Upper lobe of left lung (tissue), 6 donors: ENCODE data around the gene PIK3CD. TPM values are rescaled to one million over a fixed set of nuclear protein-coding genes. Genes with fewer than 3 reads are reported as not detected.
A peak's percentile ranks its signal among the peaks of the same experiment; 100 is the strongest.

ENCODE experiments used
- ATAC-seq, 2 donors: fragments of 200-7000 bp; cut with Tn5 transposase; one replicate each; pipeline ENCODE4 v1.9.1; 2022; ENCODE audit warnings: mild to moderate bottlenecking in 2 of 2, moderate library complexity in 2 of 2; ENCODE audit not compliant: low FRiP score in 2 of 2
- DNase-seq, 2 donors: peaks; one replicate each; pipeline ENCODE4 v3.0.0-alpha.2; 2019 to 2020
- H3K27ac ChIP-seq, 4 donors: fragments of 200-600 bp; sonication (generic); one replicate each; pipeline ENCODE4 v1.5.1; 2016 to 2019
- H3K27me3 ChIP-seq, 4 donors: fragments of 200-600 bp; sonication (generic); one replicate each; pipeline ENCODE4 v1.5.1; 2017 to 2019
- H3K36me3 ChIP-seq, 4 donors: fragments of 200-600 bp; sonication (generic); one replicate each; pipeline ENCODE4 v1.5.1; 2016 to 2019
- H3K4me1 ChIP-seq, 4 donors: fragments of 200-600 bp; sonication (generic); one replicate each; pipeline ENCODE4 v1.5.1; 2018 to 2019
- H3K4me3 ChIP-seq, 4 donors: fragments of 200-600 bp; sonication (generic); one replicate each; pipeline ENCODE4 v1.5.1; 2017 to 2019; ENCODE audit warnings: mild to moderate bottlenecking in 2 of 4, moderate library complexity in 1 of 4
- H3K9me3 ChIP-seq, 4 donors: fragments of 200-600 bp; sonication (generic); one replicate each; pipeline ENCODE4 v1.5.1; 2018 to 2019
- EP300 ChIP-seq, 4 donors: sonication (generic); formaldehyde crosslinking; IDR thresholded peaks; one replicate each; pipeline ENCODE4 v1.5.1; 2017; ENCODE audit warnings: antibody characterized with exemption in 4 of 4, control low read depth in 2 of 4
- POLR2A ChIP-seq, 4 donors: fragments of 450-650 bp; IDR thresholded peaks; one replicate each; pipeline ENCODE4 v1.5.1; 2016 to 2017; ENCODE audit warnings: antibody characterized with exemption in 4 of 4, mild to moderate bottlenecking in 2 of 4
- POLR2AphosphoS5 ChIP-seq, 2 donors: sonication (generic); formaldehyde crosslinking; IDR thresholded peaks; one replicate each; pipeline ENCODE4 v1.5.1; 2017; ENCODE audit warnings: antibody characterized with exemption in 2 of 2
- WGBS, 2 donors: methylation state at CpG; one replicate each; pipeline ENCODE4 v1.1.5; 2017 to 2018; 5-methylcytosine and 5-hydroxymethylcytosine counted together
- total RNA-seq, 6 donors: library from RNA; depleted of rRNA in 4 of 6; stranded (reverse); fragments of >200 nt in 4 of 6; gene quantifications; one replicate each; pipeline versions ENCODE4 v1.1.0 to v1.2.1, GENCODE V29; 2016 to 2021
- TF ChIP-seq, protein P1 (sequence below), 6 experiments: fragments of 450-650 bp in 4 of 6; fragments of 200-600 bp in 2 of 6; sonication (generic) in 2 of 6; IDR thresholded peaks; one replicate each; pipeline ENCODE4 v1.5.1; 2016 to 2019; ENCODE audit warnings: antibody characterized with exemption in 6 of 6
- donor health status: DM: no; HTN: no; CAD: no; lungs with moderate emphysema.
- donor health status: DM: no; HTN: yes; CAD: no; lungs with severe emphysema.

PIK3CD gene
- total RNA-seq, 6 donors from 2014 or later = 19.0 to 56.6 (median 24.2) TPM

- ATAC-seq (no peak), DNase-seq (peak in 1 of 2 donors; percentile 76)
- no peaks in the 10 kb centered on the region for H3K27me3 ChIP-seq
- H3K36me3 ChIP-seq = peaks cover 3 to 76% (median 59%) of the 10 kb centered on the region in 4 donors
- no peak overlapping the region for H3K27ac ChIP-seq
- H3K4me3 ChIP-seq = no peak overlapping the region
- no peak for TF ChIP-seq EP300 (IDR thresholded peaks at IDR 0.05)
- TF ChIP-seq, protein P1, sequence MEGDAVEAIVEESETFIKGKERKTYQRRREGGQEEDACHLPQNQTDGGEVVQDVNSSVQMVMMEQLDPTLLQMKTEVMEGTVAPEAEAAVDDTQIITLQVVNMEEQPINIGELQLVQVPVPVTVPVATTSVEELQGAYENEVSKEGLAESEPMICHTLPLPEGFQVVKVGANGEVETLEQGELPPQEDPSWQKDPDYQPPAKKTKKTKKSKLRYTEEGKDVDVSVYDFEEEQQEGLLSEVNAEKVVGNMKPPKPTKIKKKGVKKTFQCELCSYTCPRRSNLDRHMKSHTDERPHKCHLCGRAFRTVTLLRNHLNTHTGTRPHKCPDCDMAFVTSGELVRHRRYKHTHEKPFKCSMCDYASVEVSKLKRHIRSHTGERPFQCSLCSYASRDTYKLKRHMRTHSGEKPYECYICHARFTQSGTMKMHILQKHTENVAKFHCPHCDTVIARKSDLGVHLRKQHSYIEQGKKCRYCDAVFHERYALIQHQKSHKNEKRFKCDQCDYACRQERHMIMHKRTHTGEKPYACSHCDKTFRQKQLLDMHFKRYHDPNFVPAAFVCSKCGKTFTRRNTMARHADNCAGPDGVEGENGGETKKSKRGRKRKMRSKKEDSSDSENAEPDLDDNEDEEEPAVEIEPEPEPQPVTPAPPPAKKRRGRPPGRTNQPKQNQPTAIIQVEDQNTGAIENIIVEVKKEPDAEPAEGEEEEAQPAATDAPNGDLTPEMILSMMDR (IDR thresholded peaks at IDR 0.05) = no peak
- no peak for TF ChIP-seq POLR2A (IDR thresholded peaks at IDR 0.05)
- TF ChIP-seq POLR2AphosphoS5 (IDR thresholded peaks at IDR 0.05) = no peak
- WGBS, 2 donors = 93 to 95% methylated on average over 22 to 33 of the region's 34 CpGs
- H3K4me1 ChIP-seq = peaks cover 0 to 29% (median 10%) of the 10 kb centered on the region in 4 donors
- H3K9me3 ChIP-seq = peaks cover 0 to 10% (median 7%) of the 10 kb centered on the region in 4 donors
Measured at GRCh38 chr1:9720785-9721605, 69.5 kb downstream of the PIK3CD start.

DNA sequence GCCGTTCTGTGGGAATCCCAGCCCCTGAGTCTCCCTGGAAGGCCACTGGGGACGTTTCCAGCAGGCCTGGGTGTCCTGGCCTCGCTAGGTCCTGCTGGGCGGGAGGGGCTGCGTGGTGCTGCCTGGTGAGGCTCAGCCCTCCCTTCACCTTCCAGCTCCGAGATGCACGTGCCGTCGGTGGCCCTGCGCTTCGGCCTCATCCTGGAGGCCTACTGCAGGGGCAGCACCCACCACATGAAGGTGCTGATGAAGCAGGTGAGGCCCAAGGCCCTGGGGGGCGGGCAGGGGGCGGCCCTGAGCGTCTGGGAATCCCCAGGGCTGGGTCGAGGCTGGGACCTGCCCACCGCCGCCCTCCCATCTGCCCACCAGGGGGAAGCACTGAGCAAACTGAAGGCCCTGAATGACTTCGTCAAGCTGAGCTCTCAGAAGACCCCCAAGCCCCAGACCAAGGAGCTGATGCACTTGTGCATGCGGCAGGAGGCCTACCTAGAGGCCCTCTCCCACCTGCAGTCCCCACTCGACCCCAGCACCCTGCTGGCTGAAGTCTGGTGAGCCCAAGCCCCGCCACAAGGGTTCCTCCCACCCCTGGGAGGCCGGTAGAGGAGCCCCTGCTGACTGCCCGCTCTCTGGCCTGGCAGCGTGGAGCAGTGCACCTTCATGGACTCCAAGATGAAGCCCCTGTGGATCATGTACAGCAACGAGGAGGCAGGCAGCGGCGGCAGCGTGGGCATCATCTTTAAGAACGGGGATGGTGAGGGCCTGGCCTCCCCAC is 70.3 kb downstream of the PIK3CD start:
- no peak for TF ChIP-seq POLR2AphosphoS5 (IDR thresholded peaks at IDR 0.05)
- TF ChIP-seq, protein P1 (IDR thresholded peaks at IDR 0.05) = peak; percentile 44 to 63 (median 52)
- H3K9me3 ChIP-seq = peaks cover 0 to 10% (median 7%) of the 10 kb centered on the region in 4 donors
- 80 to 100% methylated on average over 2 to 22 of the region's 29 CpGs for WGBS, 2 donors
- peaks cover 0 to 23% (median 10%) of the 10 kb centered on the region in 4 donors for H3K4me1 ChIP-seq
- peak in 1 of 2 donors; percentile 84 for DNase-seq
- H3K27ac ChIP-seq = no peak overlapping the region
- H3K36me3 ChIP-seq = peaks cover 3 to 69% (median 53%) of the 10 kb centered on the region in 4 donors
- no peak overlapping the region for H3K4me3 ChIP-seq
- ATAC-seq = no peak
- no peaks in the 10 kb centered on the region for H3K27me3 ChIP-seq

DNA sequence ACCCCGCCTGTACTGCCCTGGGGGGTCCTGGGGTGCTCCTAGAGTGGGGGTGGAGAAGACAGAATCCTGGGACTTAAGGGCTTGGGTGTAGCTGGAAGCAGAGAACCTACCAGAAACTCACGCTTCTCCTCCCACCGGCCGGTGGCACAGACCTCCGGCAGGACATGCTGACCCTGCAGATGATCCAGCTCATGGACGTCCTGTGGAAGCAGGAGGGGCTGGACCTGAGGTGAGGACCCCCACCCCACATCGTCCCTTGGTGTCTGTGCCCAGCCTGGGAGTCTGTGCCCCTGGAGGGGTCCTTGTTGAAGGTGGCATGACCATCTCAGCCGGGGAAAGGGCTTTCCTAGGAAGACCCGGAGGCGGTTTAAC is 70.8 kb downstream of the PIK3CD start:
- H3K36me3 ChIP-seq = peaks cover 8 to 69% (median 57%) of the 10 kb centered on the region in 4 donors
- TF ChIP-seq EP300 (IDR thresholded peaks at IDR 0.05) (no peak), POLR2A (IDR thresholded peaks at IDR 0.05) (no peak), POLR2AphosphoS5 (IDR thresholded peaks at IDR 0.05) (no peak)
- TF ChIP-seq, protein P1 (IDR thresholded peaks at IDR 0.05) = no peak
- no peak overlapping the region for H3K27ac ChIP-seq
- peaks cover 0 to 10% (median 7%) of the 10 kb centered on the region in 4 donors for H3K9me3 ChIP-seq
- DNase-seq (no peak), ATAC-seq (no peak)
- peaks cover 0 to 17% (median 12%) of the 10 kb centered on the region in 4 donors for H3K4me1 ChIP-seq
- 95 to 100% methylated on average over 4 to 10 of the region's 10 CpGs for WGBS, 2 donors
- H3K27me3 ChIP-seq = no peaks in the 10 kb centered on the region
- no peak overlapping the region for H3K4me3 ChIP-seq

GRCh38 chr1:9723068-9723805 is 71.7 kb downstream of the PIK3CD start:
- Histone ChIP-seq H3K27ac (no peak overlapping the region), H3K36me3 (peaks cover 8 to 78% (median 60%) of the 10 kb centered on the region in 4 donors), H3K4me3 (no peak overlapping the region), H3K9me3 (peaks cover 0 to 10% (median 7%) of the 10 kb centered on the region in 4 donors), H3K27me3 (no peaks in the 10 kb centered on the region), H3K4me1 (peaks cover 0 to 9% (median 8%) of the 10 kb centered on the region in 4 donors)
- 98% methylated on average over 9 to 14 of the region's 14 CpGs for WGBS, 2 donors
- DNase-seq (peak in 1 of 2 donors; percentile 23), ATAC-seq (no peak)
- TF ChIP-seq POLR2A (IDR thresholded peaks at IDR 0.05) (no peak), POLR2AphosphoS5 (IDR thresholded peaks at IDR 0.05) (no peak), EP300 (IDR thresholded peaks at IDR 0.05) (no peak)
- TF ChIP-seq, protein P1 (IDR thresholded peaks at IDR 0.05) = no peak
